ENCODE results near the gene CCDC171.
"Not testable (repeated sequence)": the region's sequence is repeated elsewhere in the genome, so short reads cannot be mapped to it uniquely, and the experiment has no call there.

The CCDC171 gene

GRCh38 chr9:15570769-15571168, 17.9 kb downstream of the CCDC171 start:
- no peak for DNase-seq

DNA sequence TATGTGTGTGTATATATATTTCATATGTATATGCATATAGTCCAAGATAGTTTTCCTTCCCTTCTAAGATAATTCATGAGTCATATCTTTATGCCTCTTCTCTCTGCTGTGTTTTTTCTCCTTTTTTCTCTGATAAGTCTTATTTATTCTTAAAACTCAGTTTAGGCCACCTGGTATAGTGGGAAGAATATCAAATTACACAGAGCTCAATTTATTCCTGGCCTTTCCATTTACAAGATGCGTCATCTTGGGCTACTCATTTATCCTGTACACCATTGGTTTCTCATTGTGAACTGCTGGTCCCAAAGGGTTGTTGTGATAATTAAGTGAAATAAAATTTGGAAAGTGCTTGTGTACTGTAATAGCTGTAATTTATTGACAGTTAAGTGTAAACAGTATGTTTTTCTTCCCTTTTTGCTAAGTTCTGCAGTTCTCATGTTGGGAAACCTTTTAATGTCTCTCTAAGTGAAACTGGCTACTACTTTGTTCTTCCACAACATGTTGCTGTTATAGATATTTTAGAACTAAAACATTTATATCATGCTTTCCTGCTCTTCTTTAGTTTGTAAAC, 19.4 kb downstream of the CCDC171 start:
- no peak for DNase-seq

DNA sequence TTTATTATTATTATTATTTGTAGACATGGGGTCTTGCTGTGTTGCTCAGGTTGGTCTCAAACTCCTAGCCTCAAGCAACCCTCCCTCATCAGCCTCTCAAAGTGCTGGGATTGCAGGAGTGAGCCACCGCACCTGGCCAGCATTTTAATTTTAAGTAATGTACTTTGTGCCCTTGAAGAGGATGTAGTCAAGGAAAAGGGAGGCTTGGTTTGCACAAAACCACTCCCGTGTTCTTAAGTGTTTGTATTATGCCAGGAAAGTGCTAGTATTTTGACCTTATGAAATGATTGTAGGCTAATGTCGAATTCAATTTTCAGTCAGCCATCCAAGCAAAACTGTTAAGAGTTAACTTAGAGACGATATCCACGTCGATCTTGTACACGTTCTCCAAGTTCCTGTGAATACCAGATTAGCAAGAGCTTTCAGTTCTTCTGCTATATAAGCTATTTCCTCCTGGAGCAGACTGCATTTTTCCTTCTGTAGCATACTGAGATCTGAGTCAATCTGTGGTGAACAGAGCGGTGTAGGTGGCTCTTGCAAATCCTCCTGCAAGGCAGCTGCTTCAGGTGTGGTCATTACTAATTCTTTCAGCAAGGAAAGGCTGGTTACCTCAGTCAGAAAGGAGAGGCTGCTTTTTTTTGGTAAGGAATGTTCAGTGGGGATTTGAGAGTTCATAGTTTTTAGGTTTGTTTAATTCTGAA, 23.7 kb downstream of the CCDC171 start:
- no peak for DNase-seq

DNA sequence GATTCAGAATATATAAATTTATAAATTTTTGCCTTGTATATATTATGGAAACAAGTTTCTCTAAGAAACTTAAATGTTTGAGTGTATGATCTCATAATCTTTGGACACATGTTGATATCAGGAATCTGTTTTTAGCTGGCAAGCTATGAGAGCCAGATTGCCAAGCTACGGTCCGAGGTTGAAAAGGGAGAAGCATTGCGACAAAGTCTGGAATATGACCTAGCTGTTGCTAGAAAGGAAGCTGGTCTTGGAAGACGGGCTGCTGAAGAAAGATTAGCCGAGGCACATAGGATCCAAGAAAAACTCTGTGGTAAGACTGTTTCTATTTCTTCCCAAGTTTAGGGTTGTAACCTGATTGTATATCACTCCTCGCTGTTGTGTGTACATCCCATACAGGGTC, 25.9 kb downstream of the CCDC171 start:
- no peak for DNase-seq

GRCh38 chr9:15584379-15584778, 31.5 kb downstream of the CCDC171 start:
- no peak for DNase-seq

DNA sequence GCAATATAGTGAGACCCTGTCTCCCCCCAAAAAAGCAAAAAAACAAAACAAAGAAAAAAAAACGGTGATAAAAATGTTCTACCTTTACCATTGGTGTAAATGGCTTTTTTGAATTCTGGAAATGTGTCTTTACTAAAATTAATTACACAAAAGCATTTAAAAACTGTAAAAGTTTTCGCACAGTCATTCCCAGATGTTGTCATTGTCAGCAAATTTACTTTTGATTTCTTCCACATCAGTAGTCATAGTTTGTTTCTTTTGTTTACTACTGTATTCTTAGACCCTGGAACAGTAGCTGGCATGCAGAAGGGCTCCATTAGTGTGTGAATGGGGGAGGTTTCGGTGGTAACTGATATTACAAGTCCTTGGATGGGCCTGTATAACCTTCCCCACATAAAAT, 39.5 kb downstream of the CCDC171 start:
- DNase-seq: no peak

DNA sequence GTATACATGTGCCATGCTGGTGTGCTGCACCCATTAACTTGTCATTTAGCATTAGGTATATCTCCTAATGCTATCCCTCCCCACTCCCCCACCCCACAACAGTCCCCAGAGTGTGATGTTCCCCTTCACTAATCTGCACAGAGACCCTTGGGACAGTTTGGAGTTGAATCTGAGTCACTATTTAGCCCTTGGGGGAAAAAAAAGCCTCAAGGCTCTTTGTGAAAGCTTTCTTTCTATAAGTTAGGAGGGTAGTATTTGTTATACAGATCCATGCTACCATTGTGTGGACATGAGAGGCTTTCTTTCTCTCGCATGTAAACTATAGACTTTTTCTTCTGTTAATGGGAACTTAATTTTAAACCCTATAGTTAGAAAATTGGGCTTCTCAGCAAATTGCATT, 40.1 kb downstream of the CCDC171 start:
- DNase-seq: not testable (repeated sequence)

- not testable (repeated sequence) for DNase-seq
Measured at GRCh38 chr9:15600666-15601330, 48.0 kb downstream of the CCDC171 start.

GRCh38 chr9:15606643-15607472, 54.0 kb downstream of the CCDC171 start:
- DNase-seq: peak; percentile 33 to 87

DNA sequence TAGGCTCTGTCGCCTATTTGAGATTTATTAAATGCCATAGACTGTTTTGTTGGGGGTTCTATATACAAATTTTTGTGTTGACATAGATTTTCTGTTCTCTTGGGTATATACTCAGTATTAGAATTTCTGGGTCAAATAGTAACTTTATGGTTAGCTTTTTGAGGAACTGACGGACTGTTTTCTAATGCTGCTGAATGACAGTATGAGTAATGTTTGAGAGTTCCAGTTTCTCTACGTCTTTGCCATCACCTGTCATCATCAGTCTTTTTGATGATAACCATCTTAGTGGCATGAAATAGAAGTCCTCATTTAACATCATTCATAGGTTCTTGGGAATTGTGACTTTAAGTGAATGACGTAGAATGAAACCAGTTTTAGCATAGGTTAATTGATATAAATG, 60.1 kb downstream of the CCDC171 start:
- no peak for DNase-seq

DNA sequence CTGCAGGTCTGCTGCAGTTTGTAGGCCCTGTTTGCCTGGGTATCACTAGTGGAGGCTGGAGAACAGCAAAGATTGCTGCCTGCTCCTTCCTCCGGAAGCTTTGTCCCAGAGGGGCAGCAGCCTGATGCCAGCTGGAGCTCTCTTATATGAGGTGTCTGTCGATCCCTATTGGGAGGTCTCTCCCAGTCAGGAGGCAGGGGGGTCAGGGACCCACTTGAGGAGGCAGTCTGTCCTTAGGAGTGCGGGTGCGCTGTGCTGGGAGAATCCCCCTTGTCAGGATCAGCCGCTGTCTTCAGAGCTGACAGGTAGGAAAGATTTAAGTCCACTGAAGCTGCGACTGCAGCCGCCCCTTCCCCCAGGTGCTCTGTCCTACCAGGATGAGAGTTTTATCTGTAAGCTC, 64.9 kb downstream of the CCDC171 start:
- DNase-seq: no peak

- no peak for DNase-seq
Measured at GRCh38 chr9:15618540-15619331, 65.9 kb downstream of the CCDC171 start.

GRCh38 chr9:15622318-15622971, 69.6 kb downstream of the CCDC171 start:
- DNase-seq: no peak

DNA sequence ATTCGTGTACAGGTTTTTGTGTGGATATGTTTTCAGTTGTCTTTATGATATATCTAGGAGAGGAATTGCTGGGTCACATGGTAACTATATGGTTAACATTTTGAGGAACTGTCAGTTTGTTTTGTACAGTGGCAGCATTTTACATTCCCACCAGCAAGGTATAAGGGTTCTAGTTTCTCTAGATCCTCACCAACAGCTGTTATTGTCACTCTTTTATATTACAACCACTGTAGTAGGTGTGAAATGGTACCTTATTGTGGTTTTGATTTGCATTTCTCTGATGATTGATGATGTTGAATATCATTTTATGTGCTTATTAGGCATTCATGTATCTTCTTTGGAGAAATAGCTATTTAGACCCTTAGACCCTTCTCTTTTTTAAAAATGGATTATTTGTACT, 82.9 kb downstream of the CCDC171 start:
- DNase-seq: no peak

- DNase-seq: no peak
Measured at GRCh38 chr9:15640121-15640520, 87.3 kb downstream of the CCDC171 start.

- no peak for DNase-seq
Measured at GRCh38 chr9:15641291-15641690, 88.4 kb downstream of the CCDC171 start.

DNA sequence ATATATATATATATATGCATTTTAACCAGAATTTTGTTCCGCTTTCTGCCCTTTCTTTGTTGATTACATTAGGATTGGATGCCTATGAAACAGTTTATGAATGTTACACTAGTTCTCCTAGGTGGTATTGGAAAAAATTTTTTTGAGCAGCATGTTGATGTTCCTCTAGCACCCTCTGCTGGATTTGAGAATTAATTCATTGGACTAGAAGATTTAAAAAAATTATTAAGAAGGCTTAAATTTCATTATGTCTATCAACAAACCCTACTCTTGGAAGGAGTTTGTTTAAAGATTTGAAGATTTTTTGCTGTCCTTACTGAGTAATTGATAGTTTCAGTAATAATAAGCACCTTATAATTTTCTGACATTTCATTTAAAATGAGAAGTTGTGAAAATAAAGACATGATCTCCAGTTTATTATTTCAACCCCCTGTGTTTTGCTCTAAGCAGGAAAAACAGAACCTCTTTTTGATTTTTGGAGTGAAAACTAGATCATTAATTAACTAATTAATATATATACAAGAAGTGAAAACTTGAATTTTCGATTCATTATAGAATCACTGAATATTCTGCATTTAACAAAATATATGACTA, 89.6 kb downstream of the CCDC171 start:
- peak; percentile 18 to 46 for DNase-seq

DNA sequence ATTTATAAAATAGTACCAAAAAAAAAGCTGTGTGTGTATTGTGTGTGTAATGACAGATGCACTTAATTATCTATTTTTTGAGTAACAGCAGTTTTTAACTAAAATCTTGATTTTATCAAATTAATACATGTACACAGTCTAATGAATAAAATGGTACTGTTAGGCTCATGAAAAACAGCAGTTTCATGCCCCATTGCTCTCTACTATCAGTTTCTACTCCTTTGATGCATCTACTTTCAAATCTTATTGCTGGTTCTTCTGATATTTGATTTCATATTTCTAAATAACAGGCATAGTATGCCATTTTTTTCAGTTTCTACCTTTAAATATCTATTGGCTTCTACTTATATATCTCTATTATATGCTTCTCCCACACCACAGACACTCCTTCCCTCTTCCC, 117.4 kb downstream of the CCDC171 start:
- DNase-seq: no peak

DNA sequence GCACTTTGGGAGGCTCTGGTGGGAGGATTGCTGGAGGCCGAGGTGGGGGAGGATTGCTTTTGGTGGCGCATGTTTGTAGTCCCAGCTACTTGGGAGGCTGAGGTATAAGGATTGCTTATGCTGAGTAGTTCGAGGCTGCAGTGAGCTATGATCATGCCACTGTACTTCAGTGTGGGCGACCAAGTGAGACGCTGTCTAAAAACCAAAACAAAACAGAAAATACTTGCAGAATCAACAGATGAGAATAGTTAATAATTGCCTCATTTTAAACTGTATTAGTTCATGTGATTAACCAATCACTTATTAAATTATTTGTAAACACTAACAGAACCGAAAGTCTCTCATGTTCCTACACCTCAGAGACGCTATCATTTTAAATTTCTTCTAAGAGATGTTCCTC, 118.1 kb downstream of the CCDC171 start:
- DNase-seq: no peak

GRCh38 chr9:15693701-15694100, 140.9 kb downstream of the CCDC171 start:
- DNase-seq: no peak

- no peak for DNase-seq
Measured at GRCh38 chr9:15696979-15697378, 144.1 kb downstream of the CCDC171 start.

GRCh38 chr9:15697446-15697851, 144.6 kb downstream of the CCDC171 start:
- DNase-seq: no peak
